Coronary artery (tissue), 2 donors: ENCODE results near the gene CCDC182.

ENCODE experiments used
- DNase-seq: peaks from one replicate; pipeline ENCODE4 v3.0.0-alpha.2; 2017; ENCODE audit warnings: low spot score
- H3K27ac ChIP-seq, 2 donors: fragments of 200-600 bp; sonication (generic); one replicate each; pipeline ENCODE4 v1.5.1; 2016 to 2019
- H3K4me3 ChIP-seq: fragments of 200-600 bp; sonication (generic); 2 replicates; pipeline ENCODE4 v1.5.1; 2016; ENCODE audit warnings: mild to moderate bottlenecking, moderate library complexity
- CTCF ChIP-seq: fragments of 200-600 bp; sonication (generic); IDR thresholded peaks from one replicate; pipeline ENCODE4 v1.5.1; 2019; ENCODE audit warnings: antibody characterized with exemption

CCDC182 gene

GRCh38 chr17:57772774-57773173, 27.7 kb upstream of the CCDC182 start:
- DNase-seq: no peak
- Histone ChIP-seq H3K27ac (no peak overlapping the region), H3K4me3 (no peak overlapping the region)
- TF ChIP-seq CTCF: no peak

GRCh38 chr17:57767561-57767960, 22.5 kb upstream of the CCDC182 start:
- TF ChIP-seq CTCF: no peak
- no peak for DNase-seq
- Histone ChIP-seq H3K4me3 (no peak overlapping the region), H3K27ac (no peak overlapping the region)

GRCh38 chr17:57766318-57766943, 21.3 kb upstream of the CCDC182 start:
- DNase-seq: no peak
- TF ChIP-seq CTCF: no peak

GRCh38 chr17:57762452-57763395, 17.6 kb upstream of the CCDC182 start:
- no peak for TF ChIP-seq CTCF
- no peak overlapping the region for H3K4me3 ChIP-seq
- DNase-seq: no peak
- H3K27ac ChIP-seq: no peak overlapping the region

More at GRCh38 chr17:57766318-57766943, 21.3 kb upstream of the CCDC182 start:
- Histone ChIP-seq H3K27ac (no peak overlapping the region), H3K4me3 (no peak overlapping the region)

GRCh38 chr17:57761887-57762286, 16.8 kb upstream of the CCDC182 start:
- DNase-seq: no peak

GRCh38 chr17:57760046-57760445, 14.9 kb upstream of the CCDC182 start:
- no peak overlapping the region for H3K27ac ChIP-seq
- no peak overlapping the region for H3K4me3 ChIP-seq
- no peak for TF ChIP-seq CTCF
- no peak for DNase-seq

More at GRCh38 chr17:57761887-57762286, 16.8 kb upstream of the CCDC182 start:
- H3K4me3 ChIP-seq: no peak overlapping the region
- no peak for TF ChIP-seq CTCF
- no peak overlapping the region for H3K27ac ChIP-seq
